ENCODE results near the gene SLC25A23. TPM values are rescaled to one million over a fixed set of nuclear protein-coding genes. Genes with fewer than 3 reads are reported as not detected.

The SLC25A23 gene
- total and polyA plus RNA-seq, 9 of the 15 experiments (the other 6 are each of a cell fraction or from before 2014, with no cell fraction given) = 6.1 to 72.0 (median 26.6) TPM

DNA sequence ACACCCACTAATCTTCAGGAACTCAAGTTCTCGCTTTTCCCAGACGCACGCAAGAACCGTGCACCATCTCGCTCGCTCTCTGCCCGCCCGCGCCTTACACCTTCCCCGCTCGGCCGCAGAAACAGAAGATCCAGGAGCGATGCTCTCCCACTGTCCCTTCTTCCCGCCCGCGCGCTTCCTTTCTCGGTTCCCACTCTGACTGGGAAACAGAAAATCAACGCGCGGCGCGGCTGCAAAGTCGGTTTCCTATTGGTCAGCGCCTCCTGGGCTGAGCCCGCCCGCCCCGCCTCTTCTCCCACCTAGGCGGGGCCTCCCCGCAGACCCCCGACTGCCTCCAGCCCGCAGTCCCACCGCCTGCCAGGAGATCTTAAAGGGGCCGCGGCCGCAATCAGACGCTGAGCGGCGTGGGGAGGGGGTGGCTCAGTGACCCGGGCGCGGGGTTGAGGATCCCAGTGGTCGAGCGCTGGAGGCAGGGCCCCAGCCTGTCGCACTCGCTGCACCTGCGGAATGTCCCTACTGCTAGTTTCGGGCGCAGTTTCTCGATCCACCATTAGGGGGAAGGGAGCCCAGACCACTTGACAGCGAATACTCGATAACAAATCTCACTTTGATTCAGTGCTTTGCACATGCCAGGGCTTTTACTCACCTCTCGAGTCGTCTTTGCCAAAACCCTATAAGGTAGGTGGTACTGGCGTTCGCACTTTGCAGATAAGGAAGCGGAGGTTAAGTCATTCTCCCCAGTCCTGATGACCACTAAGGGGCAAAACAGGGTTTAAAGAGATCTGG, 700 bp upstream of the SLC25A23 start (continued):
- TF ChIP-seq, protein P1, sequence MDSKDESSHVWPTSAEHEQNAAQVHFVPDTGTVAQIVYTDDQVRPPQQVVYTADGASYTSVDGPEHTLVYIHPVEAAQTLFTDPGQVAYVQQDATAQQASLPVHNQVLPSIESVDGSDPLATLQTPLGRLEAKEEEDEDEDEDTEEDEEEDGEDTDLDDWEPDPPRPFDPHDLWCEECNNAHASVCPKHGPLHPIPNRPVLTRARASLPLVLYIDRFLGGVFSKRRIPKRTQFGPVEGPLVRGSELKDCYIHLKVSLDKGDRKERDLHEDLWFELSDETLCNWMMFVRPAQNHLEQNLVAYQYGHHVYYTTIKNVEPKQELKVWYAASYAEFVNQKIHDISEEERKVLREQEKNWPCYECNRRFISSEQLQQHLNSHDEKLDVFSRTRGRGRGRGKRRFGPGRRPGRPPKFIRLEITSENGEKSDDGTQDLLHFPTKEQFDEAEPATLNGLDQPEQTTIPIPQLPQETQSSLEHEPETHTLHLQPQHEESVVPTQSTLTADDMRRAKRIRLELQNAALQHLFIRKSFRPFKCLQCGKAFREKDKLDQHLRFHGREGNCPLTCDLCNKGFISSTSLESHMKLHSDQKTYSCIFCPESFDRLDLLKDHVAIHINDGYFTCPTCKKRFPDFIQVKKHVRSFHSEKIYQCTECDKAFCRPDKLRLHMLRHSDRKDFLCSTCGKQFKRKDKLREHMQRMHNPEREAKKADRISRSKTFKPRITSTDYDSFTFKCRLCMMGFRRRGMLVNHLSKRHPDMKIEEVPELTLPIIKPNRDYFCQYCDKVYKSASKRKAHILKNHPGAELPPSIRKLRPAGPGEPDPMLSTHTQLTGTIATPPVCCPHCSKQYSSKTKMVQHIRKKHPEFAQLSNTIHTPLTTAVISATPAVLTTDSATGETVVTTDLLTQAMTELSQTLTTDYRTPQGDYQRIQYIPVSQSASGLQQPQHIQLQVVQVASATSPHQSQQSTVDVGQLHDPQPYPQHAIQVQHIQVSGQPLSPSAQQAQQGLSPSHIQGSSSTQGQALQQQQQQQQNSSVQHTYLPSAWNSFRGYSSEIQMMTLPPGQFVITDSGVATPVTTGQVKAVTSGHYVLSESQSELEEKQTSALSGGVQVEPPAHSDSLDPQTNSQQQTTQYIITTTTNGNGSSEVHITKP (IDR thresholded peaks at IDR 0.05; ENCODE audit: partially characterized antibody) = peak; percentile 8
- TF ChIP-seq SRSF1 (IDR thresholded peaks at IDR 0.05; ENCODE audit: low read depth, low read length) (no peak), FOXA1 (IDR thresholded peaks at IDR 0.05; ENCODE audit: borderline replicate concordance) (no peak), DDX20 (tag; IDR thresholded peaks at IDR 0.05; ENCODE audit: low read depth) (no peak), NFATC3 (IDR thresholded peaks at IDR 0.05) (no peak), POLR2H (tag; IDR thresholded peaks at IDR 0.05; ENCODE audit: low read depth) (no peak), POLR2B (IDR thresholded peaks at IDR 0.05; ENCODE audit: low read depth, partially characterized antibody) (no peak), RB1 (IDR thresholded peaks at IDR 0.05; ENCODE audit: low read depth) (peak; percentile 79), KLF1 (tag; IDR thresholded peaks at IDR 0.05) (no peak), ZNF695 (CRISPR knock-in tag; IDR thresholded peaks at IDR 0.05) (no peak), BRF1 (IDR thresholded peaks at IDR 0.05; ENCODE audit: borderline replicate concordance, extremely low read depth, insufficient read length) (no peak), RCOR1 (IDR thresholded peaks at IDR 0.05; ENCODE audit: borderline replicate concordance in 1 of 2, low read depth in 2 of 2, low read length in 2 of 2) (peak; percentile 32 to 84; a peak in 2 of 4 replicates), ZNF76 (CRISPR knock-in tag; IDR thresholded peaks at IDR 0.05; ENCODE audit: borderline replicate concordance) (no peak), CCAR2 (IDR thresholded peaks at IDR 0.05; ENCODE audit: low read depth, low read length) (0 out of 2 replicates have a peak, but pooled peaks have one; percentile 53), SMAD2 (IDR thresholded peaks at IDR 0.05; ENCODE audit: low read depth, low read length) (no peak), JUNB (CRISPR knock-in tag; conservative IDR thresholded peaks at IDR 0.05) (no peak), ZNF785 (CRISPR knock-in tag; IDR thresholded peaks at IDR 0.05) (no peak), SIN3A (IDR thresholded peaks at IDR 0.05; ENCODE audit: borderline replicate concordance in 2 of 2, control insufficient read depth in 1 of 2, low read depth in 2 of 2, low read length in 2 of 2) (0 out of 4 replicates have a peak, but pooled peaks of 1 of the 2 experiments have one; percentile 30), RBFOX2 (IDR thresholded peaks at IDR 0.05; ENCODE audit: low read depth, low read length) (peak; percentile 32; the same call in 1 of the 2 replicates), SIX5 (IDR thresholded peaks at IDR 0.05; ENCODE audit: borderline replicate concordance in 1 of 2, insufficient read depth in 1 of 2, low read depth in 1 of 2, low read length in 2 of 2) (no peak)
- TF ChIP-seq, protein P2, sequence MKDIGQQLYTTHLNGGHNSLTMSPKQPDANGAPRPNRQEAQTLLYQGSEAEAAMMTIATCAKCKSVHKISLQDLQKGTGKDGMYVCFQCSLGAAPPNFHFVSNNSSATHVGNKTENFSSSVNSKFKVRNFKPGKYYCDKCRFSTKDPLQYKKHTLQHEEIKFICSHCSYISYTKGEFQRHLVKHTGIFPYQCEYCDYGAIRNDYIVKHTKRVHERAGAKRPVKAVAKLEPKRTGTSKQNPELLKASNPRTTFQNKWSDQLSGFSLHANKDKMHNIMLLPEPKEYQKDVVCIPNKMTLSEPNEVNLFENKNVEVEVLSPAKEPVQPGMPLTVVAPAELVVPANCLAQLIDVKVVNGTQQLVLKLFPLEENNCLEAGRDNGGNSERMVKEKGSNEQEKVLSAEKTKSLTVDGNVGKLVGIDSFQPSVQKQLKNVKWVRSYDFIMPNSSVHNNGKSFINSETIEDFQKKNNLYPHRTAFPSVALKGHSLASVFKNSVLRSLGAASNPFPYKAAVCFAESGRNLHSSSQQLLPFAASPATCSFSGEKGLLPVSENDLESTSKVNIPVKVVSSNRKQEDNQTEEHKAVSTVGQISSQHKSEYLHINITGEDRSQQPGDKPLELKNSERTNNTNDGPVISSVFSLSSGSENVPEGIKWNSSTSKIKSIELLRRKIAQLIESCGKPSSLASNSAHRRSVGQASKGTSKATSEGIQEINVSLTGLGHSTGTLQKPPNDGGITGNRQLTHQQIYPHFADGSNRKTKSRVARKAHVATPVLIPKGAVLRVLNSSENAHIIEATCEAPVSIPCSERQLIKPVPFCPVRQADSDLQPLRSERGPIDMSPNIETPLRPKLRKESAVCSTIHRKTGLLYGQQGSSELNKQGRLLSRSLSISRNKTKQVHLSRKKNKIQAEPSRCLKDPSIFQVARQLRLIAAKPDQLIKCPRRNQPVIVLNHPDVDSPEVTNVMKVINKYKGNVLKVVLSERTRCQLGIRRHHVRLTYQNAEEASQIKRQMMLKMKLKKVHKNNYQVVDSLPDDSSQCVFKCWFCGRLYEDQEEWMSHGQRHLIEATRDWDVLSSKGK (CRISPR knock-in tag; IDR thresholded peaks at IDR 0.05) = no peak

Data from K562 (cell line).